ENCODE data around the gene AGO1.
"Not testable (repeated sequence)": the region's sequence is repeated elsewhere in the genome, so short reads cannot be mapped to it uniquely, and the experiment has no call there.

AGO1 gene

DNA sequence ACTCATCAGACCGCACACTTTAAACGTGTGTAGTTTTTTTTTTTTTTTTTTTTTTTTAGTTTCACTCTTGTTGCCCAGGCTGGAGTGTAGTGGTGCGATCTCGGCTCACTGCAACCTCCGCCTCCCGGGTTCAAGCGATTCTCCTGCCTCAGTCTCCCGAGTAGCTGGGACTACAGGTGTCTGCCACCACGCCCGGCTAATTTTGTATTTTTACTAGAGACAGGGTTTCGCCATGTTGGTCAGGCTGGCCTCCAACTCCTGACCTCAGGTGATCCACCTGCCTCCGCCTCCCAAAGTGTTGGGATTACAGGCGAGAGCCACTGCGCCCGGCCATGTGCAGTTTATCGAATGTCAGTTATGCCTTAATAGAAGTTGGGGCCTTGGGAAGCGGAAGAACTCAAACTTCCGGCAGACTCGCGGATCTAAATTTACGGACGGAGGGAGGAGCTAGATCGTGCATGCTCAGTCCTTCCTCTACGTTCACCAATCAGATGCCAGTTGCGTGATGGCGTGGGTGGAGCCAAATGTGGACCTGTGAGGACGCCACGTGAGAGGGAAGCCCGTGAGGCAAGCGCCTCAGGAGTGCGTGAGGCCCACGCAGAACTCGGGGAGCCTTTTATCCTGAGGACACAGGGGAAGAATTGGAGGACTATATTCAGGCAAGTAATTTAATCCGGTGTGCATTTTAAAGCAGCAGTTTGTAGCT, 13.6 kb upstream of the AGO1 start:
- not testable (repeated sequence) for DNase-seq (ENCODE audit: low read depth, low spot score)

DNA sequence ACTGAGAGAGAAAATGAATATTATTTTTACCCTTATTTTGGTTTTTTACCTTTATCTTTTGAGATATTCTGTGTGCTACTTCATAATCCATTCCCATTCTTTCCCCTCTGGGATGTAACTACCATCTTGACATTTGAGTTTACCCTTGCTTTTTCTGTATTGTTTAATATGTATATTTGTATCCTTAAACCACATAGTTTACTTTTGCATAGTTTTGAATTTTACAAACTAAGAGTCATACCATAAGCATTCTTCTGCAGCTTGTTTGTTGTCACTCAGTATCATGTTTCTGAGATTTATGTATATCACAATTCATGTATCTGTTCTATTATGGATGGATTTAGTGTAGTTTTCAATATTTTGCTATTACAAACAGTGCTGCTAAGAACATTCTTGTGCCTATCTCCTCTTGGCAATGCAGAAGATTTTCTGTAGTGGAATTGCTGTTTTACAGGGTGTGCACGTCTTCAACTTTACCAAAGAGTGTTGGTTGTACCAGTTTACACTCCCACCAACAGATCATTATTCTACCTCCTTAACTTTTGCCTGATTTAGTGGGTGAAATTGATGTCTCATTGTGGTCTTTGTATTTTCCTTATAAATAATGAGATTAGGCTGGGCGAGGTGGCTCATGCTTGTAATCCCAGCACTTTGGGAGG, 12.2 kb upstream of the AGO1 start:
- DNase-seq (ENCODE audit: low read depth, low spot score): no peak

DNA sequence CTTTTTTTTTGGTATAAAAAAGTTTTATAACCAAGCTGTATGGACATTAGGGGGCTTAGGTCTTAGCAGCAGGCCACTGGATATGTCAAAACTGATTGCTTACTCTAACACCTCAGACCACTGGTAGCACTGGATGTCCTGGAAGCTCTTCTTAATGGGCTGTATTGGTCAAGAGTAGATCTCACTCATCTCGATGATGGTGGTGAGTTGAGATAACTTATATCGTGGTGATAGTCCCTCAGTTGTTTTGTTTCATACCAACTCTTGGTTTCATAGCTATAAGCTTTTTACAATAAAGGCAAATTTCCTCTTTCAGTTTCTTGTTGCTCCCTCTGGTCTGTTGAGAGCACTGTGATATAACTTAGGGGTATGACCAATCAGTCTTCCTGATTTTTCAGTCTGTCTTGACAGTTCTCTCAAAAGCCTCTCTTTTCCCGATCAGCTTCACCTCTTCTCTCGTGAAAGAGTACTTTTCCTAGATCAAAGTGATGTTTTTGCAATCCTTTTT, 9.7 kb upstream of the AGO1 start:
- DNase-seq (ENCODE audit: low read depth, low spot score): no peak

DNA sequence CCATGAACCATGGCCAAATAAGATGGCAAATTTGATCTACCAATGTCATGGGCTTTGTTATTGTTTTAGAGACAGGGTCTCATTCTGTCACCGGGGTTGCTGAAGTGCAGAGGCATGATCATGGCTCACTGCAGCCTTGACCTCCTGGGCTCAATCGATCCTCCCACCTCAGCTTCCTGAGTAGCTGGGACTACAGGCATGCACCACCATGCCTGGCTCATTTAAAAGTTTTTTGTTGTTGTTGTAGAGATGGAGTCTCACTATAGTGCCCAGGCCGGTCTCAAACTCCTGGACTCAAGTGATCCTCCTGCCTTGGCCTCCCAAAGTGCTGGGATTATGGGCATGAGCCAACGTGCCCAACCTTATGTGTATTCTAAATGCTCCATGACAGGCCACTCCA, 8.9 kb upstream of the AGO1 start:
- not testable (repeated sequence) for DNase-seq (ENCODE audit: low read depth, low spot score)

GRCh38 chr1:35876988-35877387, 6.0 kb upstream of the AGO1 start:
- no peak for DNase-seq (ENCODE audit: low read depth, low spot score)

GRCh38 chr1:35881850-35882273, 1.1 kb upstream of the AGO1 start:
- DNase-seq (ENCODE audit: low read depth, low spot score): no peak

GRCh38 chr1:35882586-35882944, 444 bp upstream of the AGO1 start:
- no peak for DNase-seq (ENCODE audit: low read depth, low spot score)

- DNase-seq (ENCODE audit: low read depth, low spot score): no peak
Measured at GRCh38 chr1:35883635-35884101, 659 bp downstream of the AGO1 start.

DNA sequence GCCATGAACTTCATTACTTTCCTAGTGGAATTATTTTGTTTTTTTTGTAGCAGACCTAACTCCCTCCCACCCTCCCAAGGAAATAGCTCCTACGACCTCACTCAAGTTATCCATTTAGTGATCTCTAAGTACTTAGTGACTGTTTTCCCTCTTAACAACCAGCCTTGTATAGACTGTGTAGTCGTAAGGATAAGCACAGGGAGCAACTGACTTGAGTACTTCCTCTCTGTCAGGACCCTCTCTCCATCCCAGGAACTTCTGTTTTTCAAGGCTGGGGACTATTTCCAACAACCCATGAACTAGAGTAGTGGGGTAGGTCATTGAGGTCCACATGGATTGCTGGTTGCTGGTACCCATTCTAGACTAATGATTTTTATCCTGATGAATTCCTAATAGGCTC, 1.9 kb downstream of the AGO1 start:
- no peak for DNase-seq (ENCODE audit: low read depth, low spot score)

- DNase-seq (ENCODE audit: low read depth, low spot score): no peak
Measured at GRCh38 chr1:35885961-35886558, 3.1 kb downstream of the AGO1 start.

DNA sequence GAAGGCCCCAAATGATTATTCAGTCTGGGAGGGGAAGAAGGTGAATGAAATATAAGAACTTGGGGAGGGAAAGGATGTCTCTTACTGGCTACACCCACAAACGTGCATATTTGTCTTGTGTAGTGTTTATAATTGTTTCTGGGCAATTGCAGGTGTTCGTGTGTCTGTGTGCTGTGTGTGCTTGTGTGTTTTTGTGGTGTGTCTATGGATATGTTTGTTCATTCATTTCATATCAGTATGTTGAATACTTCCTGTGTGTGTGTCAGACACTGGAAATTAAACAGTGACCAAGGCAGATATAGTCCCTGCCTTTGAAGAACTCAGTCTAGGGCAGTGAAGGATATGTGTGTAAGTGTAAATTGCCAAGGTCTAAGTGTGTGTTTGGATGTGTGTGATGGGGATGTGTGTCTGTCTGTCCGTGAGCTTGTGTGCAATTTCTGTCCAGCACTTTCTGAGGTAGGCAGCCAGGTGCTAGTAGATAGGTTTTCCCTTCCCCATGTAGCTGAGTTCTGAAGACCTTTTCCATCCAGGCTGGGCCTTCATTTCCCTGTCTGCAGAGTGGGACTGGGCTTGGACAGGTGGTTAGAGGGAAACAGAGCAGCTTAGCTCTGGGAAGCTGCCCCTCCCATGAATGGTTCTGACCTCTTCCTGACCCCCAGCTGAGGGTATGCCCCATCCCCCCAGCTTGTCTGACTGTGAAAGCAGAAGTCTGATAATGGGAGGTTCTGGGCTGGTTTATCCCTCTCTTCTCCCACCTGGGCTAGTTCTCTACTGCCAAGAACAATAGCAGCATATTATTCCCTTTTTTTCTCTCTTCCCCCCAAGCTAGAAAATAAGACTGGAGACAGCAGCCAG, 3.8 kb downstream of the AGO1 start:
- no peak for DNase-seq (ENCODE audit: low read depth, low spot score)

DNA sequence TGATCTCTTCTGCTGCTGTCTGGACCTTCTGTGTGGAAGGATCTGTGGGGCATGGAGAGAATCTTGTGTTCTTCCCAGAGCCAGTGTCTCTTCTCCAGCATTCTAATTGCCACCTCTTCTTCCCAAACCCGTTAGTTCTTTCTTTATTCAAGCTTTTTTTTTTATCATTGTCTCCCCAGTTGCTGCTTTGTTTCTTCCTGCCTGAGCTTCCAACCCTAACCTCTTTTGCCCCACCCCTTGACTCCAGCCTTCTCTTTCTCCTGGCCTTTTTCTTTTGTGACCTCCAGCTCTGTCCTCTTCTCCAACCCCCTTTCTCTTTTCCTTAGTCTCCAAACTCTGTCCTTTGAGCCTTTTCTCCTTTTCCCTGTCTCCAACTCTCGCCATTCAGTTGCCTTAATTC, 4.5 kb downstream of the AGO1 start:
- DNase-seq (ENCODE audit: low read depth, low spot score): no peak

GRCh38 chr1:35888255-35888654, 5.2 kb downstream of the AGO1 start:
- no peak for DNase-seq (ENCODE audit: low read depth, low spot score)

DNA sequence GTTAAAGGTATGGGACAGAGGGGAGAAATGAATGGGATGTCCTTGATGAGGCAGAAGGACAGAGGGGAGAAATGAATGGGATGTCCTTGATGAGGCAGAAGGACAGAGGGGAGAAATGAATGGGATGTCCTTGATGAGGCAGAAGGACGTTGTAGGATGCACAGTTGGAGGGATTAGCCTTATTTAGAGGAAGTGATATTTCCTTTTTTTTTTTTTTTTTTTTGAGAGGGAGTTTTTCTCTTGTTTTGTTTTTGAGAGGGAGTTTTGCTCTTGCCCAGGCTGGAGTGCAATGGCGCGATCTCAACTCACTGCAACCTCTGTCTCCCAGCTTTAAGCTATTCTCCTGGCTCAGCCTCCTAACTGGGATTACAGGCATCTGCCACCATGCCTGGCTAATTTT, 6.0 kb downstream of the AGO1 start:
- not testable (repeated sequence) for DNase-seq (ENCODE audit: low read depth, low spot score)

- no peak for DNase-seq (ENCODE audit: low read depth, low spot score)
Measured at GRCh38 chr1:35893051-35893879, 10.3 kb downstream of the AGO1 start.

DNA sequence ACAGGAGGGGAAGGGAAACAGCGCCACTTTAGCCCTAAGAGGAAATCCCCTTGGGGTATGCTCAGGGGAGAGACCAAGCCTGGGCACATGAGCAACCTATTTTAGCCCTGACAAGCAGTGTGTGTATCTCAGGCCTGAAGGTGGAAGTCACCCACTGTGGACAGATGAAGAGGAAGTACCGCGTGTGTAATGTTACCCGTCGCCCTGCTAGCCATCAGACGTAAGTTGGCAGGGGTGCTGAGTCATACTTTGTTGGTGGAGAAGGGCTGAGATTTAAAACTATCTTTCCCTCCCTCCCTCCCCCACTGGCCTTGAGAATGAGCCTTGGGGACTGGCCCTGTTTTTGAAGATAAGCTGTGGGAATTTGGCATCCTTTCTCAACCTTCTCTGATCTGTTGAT, 11.2 kb downstream of the AGO1 start:
- DNase-seq (ENCODE audit: low read depth, low spot score): no peak

DNA sequence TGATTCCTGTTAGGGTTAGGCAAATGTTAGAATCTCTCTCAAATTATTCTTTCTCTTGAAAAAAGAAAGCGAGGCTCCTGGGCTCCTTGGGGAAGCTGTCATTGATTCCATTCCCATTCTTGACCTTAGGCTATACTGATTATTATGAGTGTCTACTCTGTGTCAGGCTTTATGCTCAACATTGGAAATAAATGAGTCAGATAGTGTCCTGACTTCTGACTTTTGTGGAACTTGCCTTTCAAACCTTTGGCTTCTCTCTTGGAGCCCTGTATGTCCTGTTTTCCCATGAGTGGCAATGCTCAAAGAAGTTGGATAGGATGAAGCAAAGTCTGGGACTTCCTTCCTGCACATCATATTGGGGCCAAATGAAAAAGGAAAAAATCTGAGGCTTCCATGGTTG, 11.6 kb downstream of the AGO1 start:
- DNase-seq (ENCODE audit: low read depth, low spot score): no peak

GRCh38 chr1:35899941-35900340, 16.9 kb downstream of the AGO1 start:
- no peak for DNase-seq (ENCODE audit: low read depth, low spot score)

- no peak for DNase-seq (ENCODE audit: low read depth, low spot score)
Measured at GRCh38 chr1:35901235-35901634, 18.2 kb downstream of the AGO1 start.

DNA sequence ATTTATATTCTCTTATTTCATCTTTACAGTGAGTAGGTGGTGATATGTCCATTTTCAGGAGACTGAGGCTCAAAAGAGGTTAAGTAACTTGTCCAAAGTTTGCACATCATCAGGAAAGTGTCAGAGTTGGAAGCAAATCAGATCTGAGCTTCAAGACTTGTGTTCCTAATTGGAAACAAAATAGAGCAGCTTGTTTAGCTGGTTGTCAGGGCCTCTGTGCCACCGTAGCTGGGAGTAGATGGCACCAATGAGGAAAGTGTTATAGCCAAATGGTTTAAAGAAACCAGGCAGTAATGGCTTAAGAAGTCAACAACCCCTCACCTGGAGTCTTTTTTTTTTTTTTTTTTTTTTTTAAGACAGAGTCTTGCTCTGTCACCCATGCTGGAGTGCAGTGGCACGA, 19.7 kb downstream of the AGO1 start:
- no peak for DNase-seq (ENCODE audit: low read depth, low spot score)

- no peak for DNase-seq (ENCODE audit: low read depth, low spot score)
Measured at GRCh38 chr1:35914717-35915116, 31.7 kb downstream of the AGO1 start.
